D721Med (cell line): ENCODE measurements around the gene SKOR1.

ENCODE experiments used
- DNase-seq: peaks from one replicate; pipeline ENCODE4 v3.0.0; 2011; ENCODE audit warnings: low spot score; ENCODE audit not compliant: insufficient read length
- FAIRE-seq: peaks from 2 replicates; lab custom pipeline; 2011; peaks lifted over from hg19 to GRCh38; lab: Jason Lieb, UNC
- CTCF ChIP-seq: IDR thresholded peaks from 2 replicates; pipeline ENCODE4 v1.5.1; 2012; ENCODE audit warnings: mild to moderate bottlenecking, control low read depth; ENCODE audit not compliant: insufficient read depth; ENCODE audit errors: missing control alignments

The SKOR1 gene

GRCh38 chr15:67809866-67810265, 15.4 kb upstream of the SKOR1 start:
- no peak for TF ChIP-seq CTCF
- DNase-seq (no peak), FAIRE-seq (no peak)

- FAIRE-seq (no peak), DNase-seq (no peak)
- no peak for TF ChIP-seq CTCF
Observed at GRCh38 chr15:67812241-67812644, 13.1 kb upstream of the SKOR1 start.

- DNase-seq = no peak
- TF ChIP-seq CTCF = no peak
- FAIRE-seq = no peak
Observed at GRCh38 chr15:67813104-67813634, 12.1 kb upstream of the SKOR1 start.

- no peak for FAIRE-seq
- TF ChIP-seq CTCF = no peak
- DNase-seq = no peak
Observed at GRCh38 chr15:67815036-67815592, 10.2 kb upstream of the SKOR1 start.

GRCh38 chr15:67816668-67817067, 8.6 kb upstream of the SKOR1 start:
- TF ChIP-seq CTCF = no peak
- FAIRE-seq (no peak), DNase-seq (no peak)

- DNase-seq (no peak), FAIRE-seq (no peak)
- no peak for TF ChIP-seq CTCF
Observed at GRCh38 chr15:67818464-67818863, 6.8 kb upstream of the SKOR1 start.

- no peak for DNase-seq
- no peak for TF ChIP-seq CTCF
- FAIRE-seq = no peak
Observed at GRCh38 chr15:67819636-67820035, 5.7 kb upstream of the SKOR1 start.
